ENCODE data around the gene PLOD1.

The PLOD1 gene

GRCh38 chr1:11989669-11990068 is 55.2 kb downstream of the PLOD1 start:
- H3K9me3 ChIP-seq (ENCODE audit: low read length) = no peaks in the 10 kb centered on the region
- no peak overlapping the region for H3K4me3 ChIP-seq (ENCODE audit: low read depth, low read length, poor library complexity, severe bottlenecking)
- no peaks in the 10 kb centered on the region for H3K27me3 ChIP-seq (ENCODE audit: insufficient read depth, low read length)
- no peak overlapping the region for H3K27ac ChIP-seq (ENCODE audit: low read depth, low read length, poor library complexity, severe bottlenecking)
- H2AFZ ChIP-seq (ENCODE audit: low read length) = no peak overlapping the region
- no peak for TF ChIP-seq EZH2 (IDR thresholded peaks at IDR 0.05; ENCODE audit: borderline replicate concordance, low read length)
- TF ChIP-seq, protein P1, sequence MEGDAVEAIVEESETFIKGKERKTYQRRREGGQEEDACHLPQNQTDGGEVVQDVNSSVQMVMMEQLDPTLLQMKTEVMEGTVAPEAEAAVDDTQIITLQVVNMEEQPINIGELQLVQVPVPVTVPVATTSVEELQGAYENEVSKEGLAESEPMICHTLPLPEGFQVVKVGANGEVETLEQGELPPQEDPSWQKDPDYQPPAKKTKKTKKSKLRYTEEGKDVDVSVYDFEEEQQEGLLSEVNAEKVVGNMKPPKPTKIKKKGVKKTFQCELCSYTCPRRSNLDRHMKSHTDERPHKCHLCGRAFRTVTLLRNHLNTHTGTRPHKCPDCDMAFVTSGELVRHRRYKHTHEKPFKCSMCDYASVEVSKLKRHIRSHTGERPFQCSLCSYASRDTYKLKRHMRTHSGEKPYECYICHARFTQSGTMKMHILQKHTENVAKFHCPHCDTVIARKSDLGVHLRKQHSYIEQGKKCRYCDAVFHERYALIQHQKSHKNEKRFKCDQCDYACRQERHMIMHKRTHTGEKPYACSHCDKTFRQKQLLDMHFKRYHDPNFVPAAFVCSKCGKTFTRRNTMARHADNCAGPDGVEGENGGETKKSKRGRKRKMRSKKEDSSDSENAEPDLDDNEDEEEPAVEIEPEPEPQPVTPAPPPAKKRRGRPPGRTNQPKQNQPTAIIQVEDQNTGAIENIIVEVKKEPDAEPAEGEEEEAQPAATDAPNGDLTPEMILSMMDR (IDR thresholded peaks at IDR 0.05; ENCODE audit: low read length) = no peak
- 0 out of 2 replicates have a peak, but pooled peaks cover 7% of the 10 kb centered on the region for H3K79me2 ChIP-seq (ENCODE audit: insufficient read depth, low read length)
- H3K36me3 ChIP-seq (ENCODE audit: insufficient read depth, low read length) = peaks cover 85% of the 10 kb centered on the region
- no peaks in the 10 kb centered on the region for H3F3A ChIP-seq (ENCODE audit: insufficient read depth, low read length)
- H3K4me1 ChIP-seq (ENCODE audit: insufficient read depth, low read length, severe bottlenecking) = no peaks in the 10 kb centered on the region
- no peak overlapping the region for H3K4me2 ChIP-seq (ENCODE audit: low read length)
- no peaks in the 10 kb centered on the region for H3K9me2 ChIP-seq (ENCODE audit: low read depth, low read length)
- no peaks in the 10 kb centered on the region for H4K20me1 ChIP-seq (ENCODE audit: insufficient read depth, low read length)
- H3K9ac ChIP-seq (ENCODE audit: low read length) = no peak overlapping the region

DNA sequence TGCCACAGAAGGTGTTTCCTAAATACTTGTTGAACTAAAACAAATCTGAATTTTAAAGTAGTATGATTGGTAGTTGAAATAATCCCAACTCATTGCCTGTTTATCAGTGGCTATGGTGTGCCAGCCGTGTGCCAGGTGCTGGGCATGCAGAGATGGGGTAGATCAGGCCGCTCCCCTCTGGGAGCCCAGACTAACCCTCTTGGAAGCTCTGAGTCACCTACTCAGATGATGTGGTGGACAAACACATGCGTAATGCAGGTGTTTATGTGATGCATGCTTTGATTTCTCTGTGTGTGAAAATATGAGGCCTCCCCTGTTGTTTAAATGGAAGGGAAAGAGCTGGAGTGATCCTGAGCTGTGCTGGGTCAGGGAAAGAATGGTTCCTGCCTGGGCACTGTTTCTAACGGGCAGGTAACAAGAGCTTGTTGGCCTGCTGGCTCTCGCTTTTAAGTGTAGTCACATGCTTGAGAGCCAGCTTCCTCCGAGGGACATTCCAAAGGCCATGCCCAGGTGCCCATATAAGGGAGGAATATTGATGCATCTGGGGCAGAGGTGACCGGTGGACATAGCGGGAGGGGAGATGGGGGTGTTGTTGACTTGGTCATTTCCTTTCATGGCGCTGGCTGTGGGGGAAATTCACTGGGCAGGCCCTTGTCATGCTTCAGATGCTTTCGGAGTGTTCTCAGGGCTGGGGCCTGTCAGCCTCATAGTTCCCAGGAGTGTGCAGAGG is 56.0 kb downstream of the PLOD1 start:
- Histone ChIP-seq H3K4me2 (ENCODE audit: low read length) (no peak overlapping the region), H3K9ac (ENCODE audit: low read length) (no peak overlapping the region), H4K20me1 (ENCODE audit: insufficient read depth, low read length) (no peaks in the 10 kb centered on the region), H3K27ac (ENCODE audit: low read depth, low read length, poor library complexity, severe bottlenecking) (no peak overlapping the region), H3K79me2 (ENCODE audit: insufficient read depth, low read length) (0 out of 2 replicates have a peak, but pooled peaks cover 7% of the 10 kb centered on the region), H2AFZ (ENCODE audit: low read length) (no peak overlapping the region), H3K9me2 (ENCODE audit: low read depth, low read length) (no peaks in the 10 kb centered on the region), H3K4me1 (ENCODE audit: insufficient read depth, low read length, severe bottlenecking) (no peaks in the 10 kb centered on the region), H3K36me3 (ENCODE audit: insufficient read depth, low read length) (peaks cover 86% of the 10 kb centered on the region), H3K27me3 (ENCODE audit: insufficient read depth, low read length) (no peaks in the 10 kb centered on the region), H3K9me3 (ENCODE audit: low read length) (no peaks in the 10 kb centered on the region), H3K4me3 (ENCODE audit: low read depth, low read length, poor library complexity, severe bottlenecking) (no peak overlapping the region), H3F3A (ENCODE audit: insufficient read depth, low read length) (no peaks in the 10 kb centered on the region)
- TF ChIP-seq, protein P1 (IDR thresholded peaks at IDR 0.05; ENCODE audit: low read length) = no peak
- TF ChIP-seq EZH2 (IDR thresholded peaks at IDR 0.05; ENCODE audit: borderline replicate concordance, low read length) = no peak

DNA sequence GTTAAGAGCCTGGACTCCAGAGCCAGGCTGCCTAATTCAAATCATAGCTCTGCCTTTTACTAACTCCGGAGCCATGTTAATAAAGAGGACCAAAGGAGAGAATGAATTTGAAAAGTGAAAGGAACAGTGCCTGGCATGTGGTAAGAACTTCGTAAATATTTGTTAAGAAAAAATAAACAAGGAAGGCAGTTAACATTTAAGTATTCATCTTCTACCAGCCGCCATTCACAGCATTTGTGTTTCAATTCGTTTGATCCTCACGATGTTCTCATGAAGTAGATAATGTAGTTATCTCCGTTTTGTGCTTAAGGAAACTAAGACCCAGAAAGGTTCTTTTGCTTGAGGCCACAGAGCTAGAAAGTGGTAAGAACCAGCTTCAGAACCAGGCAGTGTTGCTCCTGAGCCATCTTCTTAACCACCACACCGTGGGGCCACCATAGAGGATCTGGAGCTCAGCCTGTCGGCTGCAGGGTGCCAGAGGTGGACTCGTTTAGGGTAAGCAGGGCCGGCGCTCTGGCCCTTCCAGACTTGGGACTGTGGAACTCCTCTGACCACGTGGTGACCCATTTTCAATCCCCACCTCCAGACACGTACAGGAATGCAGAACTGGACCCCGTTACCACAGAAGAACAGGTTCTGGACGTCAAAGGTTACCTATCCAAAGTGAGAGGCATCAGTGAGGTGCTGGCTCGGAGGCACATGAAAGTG is 57.6 kb downstream of the PLOD1 start:
- H3F3A ChIP-seq (ENCODE audit: insufficient read depth, low read length) = no peaks in the 10 kb centered on the region

More for the DNA sequence above, 57.6 kb downstream of the PLOD1 start:
- no peaks in the 10 kb centered on the region for H3K9me3 ChIP-seq (ENCODE audit: low read length)
- H2AFZ ChIP-seq (ENCODE audit: low read length) = no peak overlapping the region
- H3K4me3 ChIP-seq (ENCODE audit: low read depth, low read length, poor library complexity, severe bottlenecking) = no peak overlapping the region
- TF ChIP-seq, protein P1 (IDR thresholded peaks at IDR 0.05; ENCODE audit: low read length) = no peak
- TF ChIP-seq EZH2 (IDR thresholded peaks at IDR 0.05; ENCODE audit: borderline replicate concordance, low read length) = no peak
- no peak overlapping the region for H3K9ac ChIP-seq (ENCODE audit: low read length)
- H3K36me3 ChIP-seq (ENCODE audit: insufficient read depth, low read length) = peaks cover 86% of the 10 kb centered on the region
- H4K20me1 ChIP-seq (ENCODE audit: insufficient read depth, low read length) = no peaks in the 10 kb centered on the region
- H3K27me3 ChIP-seq (ENCODE audit: insufficient read depth, low read length) = no peaks in the 10 kb centered on the region
- no peaks in the 10 kb centered on the region for H3K4me1 ChIP-seq (ENCODE audit: insufficient read depth, low read length, severe bottlenecking)
- H3K4me2 ChIP-seq (ENCODE audit: low read length) = no peak overlapping the region
- no peaks in the 10 kb centered on the region for H3K79me2 ChIP-seq (ENCODE audit: insufficient read depth, low read length)
- no peaks in the 10 kb centered on the region for H3K9me2 ChIP-seq (ENCODE audit: low read depth, low read length)
- H3K27ac ChIP-seq (ENCODE audit: low read depth, low read length, poor library complexity, severe bottlenecking) = no peak overlapping the region
